ENCODE results near the gene MSL3. TPM values are rescaled to one million over a fixed set of nuclear protein-coding genes. Genes with fewer than 3 reads are reported as not detected.

Gene MSL3
- total RNA-seq, 1 experiment from 2014 or later, result 17.0 TPM

DNA sequence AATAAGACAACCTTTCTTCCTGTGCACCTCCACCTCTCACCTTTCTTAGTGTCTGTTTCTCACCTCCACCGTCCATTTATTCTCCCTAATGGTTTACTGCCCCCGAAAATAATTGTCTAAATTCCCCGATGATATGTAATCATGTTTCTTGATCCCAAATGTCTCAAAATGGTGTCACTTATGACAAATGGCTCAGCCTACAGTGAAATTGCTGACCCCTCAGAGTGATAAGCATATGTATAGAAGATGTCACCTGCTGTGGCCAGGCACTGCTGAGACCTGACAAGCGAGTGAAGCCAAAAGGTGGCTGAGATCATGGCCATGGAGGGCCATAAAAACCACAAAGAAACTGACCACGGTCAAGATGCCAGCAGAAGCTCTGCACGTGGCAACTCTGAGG is 35.7 kb downstream of the MSL3 start:
- in situ Hi-C loops (cut with HindIII; ENCODE audit: low pct_unique_long_range_greater_than_20kb, low sequenced_read_pairs), result no loop called here
- BruUV-seq (replicated peaks), result no TSS peak

DNA sequence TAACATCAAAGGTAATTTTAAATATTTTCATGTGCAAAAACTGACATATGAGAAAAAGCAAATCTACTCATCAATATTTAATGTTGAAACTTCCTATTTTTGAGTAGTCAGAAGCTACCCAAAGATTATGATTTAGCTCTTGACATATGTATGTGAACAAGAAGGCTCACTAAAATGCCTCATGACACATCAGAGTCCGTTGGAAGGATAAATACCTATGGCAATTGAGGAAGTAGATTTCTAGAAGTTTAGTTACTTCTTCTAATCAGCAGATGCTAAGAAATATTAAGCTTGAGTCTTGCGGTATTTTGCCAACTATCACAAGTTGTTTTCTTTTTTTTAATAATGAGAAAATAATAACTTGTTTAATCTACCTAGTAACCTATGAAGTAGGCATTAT is 55.3 kb downstream of the MSL3 start:
- no peak overlapping the region for H3K4me3 ChIP-seq (ENCODE audit: low read depth in 2 of 2, low read length in 2 of 2)
- no peak for ATAC-seq
- no peak overlapping the region for H3K27ac ChIP-seq (ENCODE audit: low read length)
- POLR2A ChIA-PET, result no interaction called here
- no peaks in the 10 kb centered on the region for H3K36me3 ChIP-seq (ENCODE audit: control insufficient read depth, insufficient read depth, low read length)
- no peak for DNase-seq (ENCODE audit: low read depth, low spot score)
- no peaks in the 10 kb centered on the region for H3K27me3 ChIP-seq (ENCODE audit: control insufficient read depth, insufficient read depth, low read length)
- H3K9me3 ChIP-seq (ENCODE audit: control insufficient read depth, insufficient read depth, low read depth, low read length), result no peaks in the 10 kb centered on the region
- CTCF ChIA-PET, result no interaction called here
- TF ChIP-seq POLR2AphosphoS5 (IDR thresholded peaks at IDR 0.05; ENCODE audit: low read depth, low read length) (no peak), TCF7L2 (IDR thresholded peaks at IDR 0.05; ENCODE audit: low read depth, low read length) (no peak), SIN3A (IDR thresholded peaks at IDR 0.05; ENCODE audit: borderline replicate concordance, insufficient read depth, low read depth, low read length) (no peak)
- TF ChIP-seq, protein P1, sequence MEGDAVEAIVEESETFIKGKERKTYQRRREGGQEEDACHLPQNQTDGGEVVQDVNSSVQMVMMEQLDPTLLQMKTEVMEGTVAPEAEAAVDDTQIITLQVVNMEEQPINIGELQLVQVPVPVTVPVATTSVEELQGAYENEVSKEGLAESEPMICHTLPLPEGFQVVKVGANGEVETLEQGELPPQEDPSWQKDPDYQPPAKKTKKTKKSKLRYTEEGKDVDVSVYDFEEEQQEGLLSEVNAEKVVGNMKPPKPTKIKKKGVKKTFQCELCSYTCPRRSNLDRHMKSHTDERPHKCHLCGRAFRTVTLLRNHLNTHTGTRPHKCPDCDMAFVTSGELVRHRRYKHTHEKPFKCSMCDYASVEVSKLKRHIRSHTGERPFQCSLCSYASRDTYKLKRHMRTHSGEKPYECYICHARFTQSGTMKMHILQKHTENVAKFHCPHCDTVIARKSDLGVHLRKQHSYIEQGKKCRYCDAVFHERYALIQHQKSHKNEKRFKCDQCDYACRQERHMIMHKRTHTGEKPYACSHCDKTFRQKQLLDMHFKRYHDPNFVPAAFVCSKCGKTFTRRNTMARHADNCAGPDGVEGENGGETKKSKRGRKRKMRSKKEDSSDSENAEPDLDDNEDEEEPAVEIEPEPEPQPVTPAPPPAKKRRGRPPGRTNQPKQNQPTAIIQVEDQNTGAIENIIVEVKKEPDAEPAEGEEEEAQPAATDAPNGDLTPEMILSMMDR (IDR thresholded peaks at IDR 0.05), result no peak
- in situ Hi-C loops (cut with HindIII; ENCODE audit: low pct_unique_long_range_greater_than_20kb, low sequenced_read_pairs) (no loop called here), intact Hi-C loops (cut with micrococcal nuclease; ENCODE audit: unreplicated experiment) (no loop called here)
- no TSS peak for BruUV-seq (replicated peaks)
- H3K4me1 ChIP-seq (ENCODE audit: control insufficient read depth, insufficient read depth, low read length), result no peaks in the 10 kb centered on the region

More for the DNA sequence above, 35.7 kb downstream of the MSL3 start:
- Histone ChIP-seq H3K27ac (ENCODE audit: low read length) (no peak overlapping the region), H3K27me3 (ENCODE audit: control insufficient read depth, insufficient read depth, low read length) (no peaks in the 10 kb centered on the region), H3K9me3 (ENCODE audit: control insufficient read depth, insufficient read depth, low read depth, low read length) (no peaks in the 10 kb centered on the region), H3K36me3 (ENCODE audit: control insufficient read depth, insufficient read depth, low read length) (no peaks in the 10 kb centered on the region), H3K4me1 (ENCODE audit: control insufficient read depth, insufficient read depth, low read length) (no peaks in the 10 kb centered on the region), H3K4me3 (ENCODE audit: low read depth in 2 of 2, low read length in 2 of 2) (no peak overlapping the region)
- POLR2A ChIA-PET, result no interaction called here
- TF ChIP-seq, protein P2, sequence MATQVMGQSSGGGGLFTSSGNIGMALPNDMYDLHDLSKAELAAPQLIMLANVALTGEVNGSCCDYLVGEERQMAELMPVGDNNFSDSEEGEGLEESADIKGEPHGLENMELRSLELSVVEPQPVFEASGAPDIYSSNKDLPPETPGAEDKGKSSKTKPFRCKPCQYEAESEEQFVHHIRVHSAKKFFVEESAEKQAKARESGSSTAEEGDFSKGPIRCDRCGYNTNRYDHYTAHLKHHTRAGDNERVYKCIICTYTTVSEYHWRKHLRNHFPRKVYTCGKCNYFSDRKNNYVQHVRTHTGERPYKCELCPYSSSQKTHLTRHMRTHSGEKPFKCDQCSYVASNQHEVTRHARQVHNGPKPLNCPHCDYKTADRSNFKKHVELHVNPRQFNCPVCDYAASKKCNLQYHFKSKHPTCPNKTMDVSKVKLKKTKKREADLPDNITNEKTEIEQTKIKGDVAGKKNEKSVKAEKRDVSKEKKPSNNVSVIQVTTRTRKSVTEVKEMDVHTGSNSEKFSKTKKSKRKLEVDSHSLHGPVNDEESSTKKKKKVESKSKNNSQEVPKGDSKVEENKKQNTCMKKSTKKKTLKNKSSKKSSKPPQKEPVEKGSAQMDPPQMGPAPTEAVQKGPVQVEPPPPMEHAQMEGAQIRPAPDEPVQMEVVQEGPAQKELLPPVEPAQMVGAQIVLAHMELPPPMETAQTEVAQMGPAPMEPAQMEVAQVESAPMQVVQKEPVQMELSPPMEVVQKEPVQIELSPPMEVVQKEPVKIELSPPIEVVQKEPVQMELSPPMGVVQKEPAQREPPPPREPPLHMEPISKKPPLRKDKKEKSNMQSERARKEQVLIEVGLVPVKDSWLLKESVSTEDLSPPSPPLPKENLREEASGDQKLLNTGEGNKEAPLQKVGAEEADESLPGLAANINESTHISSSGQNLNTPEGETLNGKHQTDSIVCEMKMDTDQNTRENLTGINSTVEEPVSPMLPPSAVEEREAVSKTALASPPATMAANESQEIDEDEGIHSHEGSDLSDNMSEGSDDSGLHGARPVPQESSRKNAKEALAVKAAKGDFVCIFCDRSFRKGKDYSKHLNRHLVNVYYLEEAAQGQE (IDR thresholded peaks at IDR 0.05; ENCODE audit: insufficient read depth in 1 of 2, low read depth in 2 of 2, low read length in 1 of 2), result no peak
- TF ChIP-seq TCF7L2 (IDR thresholded peaks at IDR 0.05; ENCODE audit: low read depth, low read length) (no peak), POLR2AphosphoS5 (IDR thresholded peaks at IDR 0.05; ENCODE audit: low read depth, low read length) (no peak), SIN3A (IDR thresholded peaks at IDR 0.05; ENCODE audit: borderline replicate concordance, insufficient read depth, low read depth, low read length) (no peak)
- TF ChIP-seq, protein P1 (IDR thresholded peaks at IDR 0.05), result no peak
- CTCF ChIA-PET, result no interaction called here
- DNase-seq (ENCODE audit: low read depth, low spot score) (no peak), ATAC-seq (no peak)
- intact Hi-C loops (cut with micrococcal nuclease; ENCODE audit: unreplicated experiment), result no loop called here

Other genes with a start within 250 kb of the MSL3 start
- 0.13 TPM for gene ARHGAP6, start 92.3 kb upstream of the MSL3 start, total RNA-seq (2021; ENCODE audit: unreplicated experiment)

All from Panc1 (cell line).